Transverse colon (tissue), 4 donors: Measurements from ENCODE around the gene FNBP1L.

Experiments
- CTCF ChIP-seq, 5 experiments: fragments of 200-600 bp in 3 of 5; fragments of 450-650 bp in 2 of 5; sonication (generic) in 3 of 5; IDR thresholded peaks; 1 replicate in 2 of 5; 2 replicates in 3 of 5; pipeline ENCODE4 v1.5.1; 2016 to 2017; ENCODE audit warnings: antibody characterized with exemption in 5 of 5, inconsistent platforms in 3 of 5, mild to moderate bottlenecking in 2 of 5, moderate library complexity in 1 of 5
- EP300 ChIP-seq: sonication (generic); formaldehyde crosslinking; IDR thresholded peaks from one replicate; pipeline ENCODE4 v1.6.1; 2017; ENCODE audit warnings: antibody characterized with exemption, low read depth
- POLR2A ChIP-seq: fragments of 450-650 bp; IDR thresholded peaks from one replicate; pipeline ENCODE4 v1.6.1; 2016; ENCODE audit warnings: antibody characterized with exemption, mild to moderate bottlenecking, moderate library complexity
- POLR2AphosphoS5 ChIP-seq, 3 donors: sonication (generic); formaldehyde crosslinking; IDR thresholded peaks; one replicate each; pipeline ENCODE4 v1.6.1; 2016; ENCODE audit warnings: antibody characterized with exemption in 3 of 3

GRCh38 chr1:93499075-93499474 lies 51.2 kb downstream of the FNBP1L start:
- TF ChIP-seq CTCF (IDR thresholded peaks at IDR 0.05): no peak
- TF ChIP-seq POLR2A: no peak
- no peak for TF ChIP-seq POLR2AphosphoS5 (IDR thresholded peaks at IDR 0.05)
- TF ChIP-seq EP300: no peak
